Pancreas (tissue), 10 donors: Measurements from ENCODE around the gene NKD1. TPM values are rescaled to one million over a fixed set of nuclear protein-coding genes. Genes with fewer than 3 reads are reported as not detected.

Experiments used
- ATAC-seq, 4 donors: fragments of 200-7000 bp; cut with Tn5 transposase; one replicate each; pipeline versions ENCODE4 v1.8.0 to v1.9.1; 2020; ENCODE audit warnings: mild to moderate bottlenecking in 4 of 4, moderate library complexity in 4 of 4
- DNase-seq, 6 donors: peaks; one replicate each; pipeline ENCODE4 v3.0.0-alpha.2; 2020
- FAIRE-seq: peaks from 2 replicates; lab custom pipeline; 2012; peaks lifted over from hg19 to GRCh38; lab: Jason Lieb, UNC
- H3K27ac ChIP-seq, 4 donors: fragments of 200-600 bp; sonication (generic); 1 replicate in 3 of 4; 2 replicates in 1 of 4; pipeline versions ENCODE4 v1.5.0 to v1.8.0; 2020
- H3K27me3 ChIP-seq, 4 donors: fragments of 200-600 bp; one replicate each; pipeline ENCODE4 v1.8.0; 2021
- H3K36me3 ChIP-seq, 3 donors: fragments of 200-600 bp; sonication (generic) in 1 of 3; one replicate each; pipeline versions ENCODE4 v1.5.0 to v1.8.0; 2020 to 2021
- H3K4me1 ChIP-seq, 3 donors: fragments of 200-600 bp; one replicate each; pipeline ENCODE4 v1.8.0; 2021
- H3K4me3 ChIP-seq, 4 donors: fragments of 200-600 bp; sonication (generic) in 2 of 4; one replicate each; pipeline versions ENCODE4 v1.5.0 to v1.8.0; 2020 to 2021
- H3K9me3 ChIP-seq, 4 donors: fragments of 200-600 bp; one replicate each; pipeline ENCODE4 v1.8.0; 2021
- CTCF ChIP-seq, 4 donors: fragments of 200-600 bp; sonication (generic) in 3 of 4; IDR thresholded peaks; one replicate each; pipeline versions ENCODE4 v1.5.0 to v1.8.0; 2021; ENCODE audit warnings: antibody characterized with exemption in 4 of 4
- WGBS, 2 donors: extraction: QIAGEN DNeasy Blood & Tissue Kit; methylation state at CpG; one replicate each; pipeline ENCODE4 v1.1.7; 2013; 5-methylcytosine and 5-hydroxymethylcytosine counted together
- intact Hi-C, 3 donors: fragments of 100-400 bp; cut with DNase I; formaldehyde crosslinking; loops; one replicate each; pipeline versions ENCODE4 v1.11.1 to v1.14.2; 2022
- polyA plus RNA-seq, 2 donors: library from polyadenylated mRNA; stranded (reverse); fragments of 200-250 nt; gene quantifications; one replicate each; pipeline ENCODE4 v1.2.3, GENCODE V29; 2013
- total RNA-seq, 6 donors: library from RNA; stranded (reverse); fragmentation: NEBNext Ultra II Directional in 4 of 6; extraction: Animal tissue kit (Norgen Biotek cat#: 25700) in 4 of 6; gene quantifications; one replicate each; pipeline versions ENCODE4 v1.2.1 to v1.2.4, GENCODE V29; 2021 to 2023
- donor health status: healthy with polysubstance abuse.
- donor health status: DM: no; HTN: no; CAD: no; lungs with moderate emphysema.
- donor health status: DM: no; HTN: no; CAD: no.
- donor health status: control.
- donor health status: control.
- donor health status: Bipolar disorder and iron deficiency.
- donor health status: DM: yes; HTN: yes; CAD: no.
- donor health status: DM: no; HTN: no; CAD: no.
- donor health status: DM: no; HTN: no; CAD: no.
- donor health status: DM: yes; HTN: yes; CAD: no.

NKD1 gene
- total and polyA plus RNA-seq, 8 donors, result 0.45 to 5.8 (median 4.4) TPM

GRCh38 chr16:50664270-50664669 is 116.1 kb downstream of the NKD1 start:
- ATAC-seq (no peak), FAIRE-seq (no peak), DNase-seq (no peak)
- 95% methylated on average over 5 of the region's 5 CpGs for WGBS, 2 donors
- Histone ChIP-seq H3K36me3 (no peaks in the 10 kb centered on the region), H3K27me3 (no peaks in the 10 kb centered on the region), H3K27ac (no peak overlapping the region), H3K4me3 (no peak overlapping the region), H3K4me1 (peaks cover 0 to 7% (median 0%) of the 10 kb centered on the region in 3 donors), H3K9me3 (no peaks in the 10 kb centered on the region)
- intact Hi-C loops, result loop anchor here in 2 of 3 donors (5.0 to 10.0 kb wide), 3 partner anchors 119 to 282 kb away; partner anchors contain the start of gene NKD1 (in 1 of the 2)
- TF ChIP-seq CTCF (IDR thresholded peaks at IDR 0.05), result no peak

- peak; percentile 71 for FAIRE-seq
- peak; percentile 87 to 95 (median 90) for TF ChIP-seq CTCF (IDR thresholded peaks at IDR 0.05)
- Histone ChIP-seq H3K4me3 (peak overlapping the region in 3 of 4 donors; percentile 18 to 42 (median 23)), H3K27ac (peak overlapping the region in 2 of 4 donors; percentile 34 to 44), H3K36me3 (no peaks in the 10 kb centered on the region), H3K4me1 (peaks cover 0 to 7% (median 0%) of the 10 kb centered on the region in 3 donors), H3K27me3 (no peaks in the 10 kb centered on the region), H3K9me3 (no peaks in the 10 kb centered on the region)
- ATAC-seq, result peak; percentile 88 to 93 (median 92)
- 20 to 22% methylated on average over 40 of the region's 40 CpGs for WGBS, 2 donors
- DNase-seq, result peak; percentile 75 to 94 (median 87)
- intact Hi-C loops, result loop anchor here in 1 of 3 donors (10.0 kb wide), 1 partner anchor 121 kb away; the partner anchor contains the start of gene NKD1
These were observed 117.1 kb downstream of the NKD1 start for GRCh38 chr16:50665128-50665878.

GRCh38 chr16:50666658-50667496 is 118.7 kb downstream of the NKD1 start:
- FAIRE-seq, result no peak
- DNase-seq, result no peak
- no peaks in the 10 kb centered on the region for H3K9me3 ChIP-seq
- H3K27me3 ChIP-seq, result no peaks in the 10 kb centered on the region
- peak in 1 of 4 donors; percentile 17 for ATAC-seq
- intact Hi-C loops, result loop anchor here in 1 of 3 donors (10.0 kb wide), 1 partner anchor 122 kb away; the partner anchor contains the start of gene NKD1
- no peak overlapping the region for H3K27ac ChIP-seq
- 85 to 90% methylated on average over 9 of the region's 9 CpGs for WGBS, 2 donors
- peaks cover 0 to 7% (median 0%) of the 10 kb centered on the region in 3 donors for H3K4me1 ChIP-seq
- H3K4me3 ChIP-seq, result no peak overlapping the region
- no peak for TF ChIP-seq CTCF (IDR thresholded peaks at IDR 0.05)
- no peaks in the 10 kb centered on the region for H3K36me3 ChIP-seq

- H3K4me3 ChIP-seq, result no peak overlapping the region
- 89% methylated on average over 21 of the region's 21 CpGs for WGBS, 2 donors
- ATAC-seq (no peak), FAIRE-seq (no peak), DNase-seq (peak in 1 of 6 donors; percentile 45)
- TF ChIP-seq CTCF (IDR thresholded peaks at IDR 0.05), result no peak
- intact Hi-C loops, result loop anchor here in 1 of 3 donors (10.0 kb wide), 1 partner anchor 123 kb away; the partner anchor contains the start of gene NKD1
- no peaks in the 10 kb centered on the region for H3K36me3 ChIP-seq
- H3K27ac ChIP-seq, result no peak overlapping the region
- H3K4me1 ChIP-seq, result peaks cover 0 to 7% (median 0%) of the 10 kb centered on the region in 3 donors
- no peaks in the 10 kb centered on the region for H3K9me3 ChIP-seq
- H3K27me3 ChIP-seq, result no peaks in the 10 kb centered on the region
These were observed 119.5 kb downstream of the NKD1 start for GRCh38 chr16:50667497-50668367.
